Gastroesophageal sphincter (tissue), 3 donors: Measurements from ENCODE around the gene TULP4.

Source experiments
- POLR2A ChIP-seq, 2 donors: fragments of 450-650 bp; IDR thresholded peaks; one replicate each; pipeline ENCODE4 v1.6.1; 2017; ENCODE audit warnings: antibody characterized with exemption in 2 of 2, mild to moderate bottlenecking in 2 of 2, moderate library complexity in 1 of 2
- POLR2AphosphoS5 ChIP-seq: sonication (generic); formaldehyde crosslinking; IDR thresholded peaks from one replicate; pipeline ENCODE4 v1.6.1; 2017; ENCODE audit warnings: antibody characterized with exemption
- TF ChIP-seq, protein P1 (sequence below), 4 experiments: fragments of 200-600 bp in 2 of 4; fragments of 450-650 bp in 2 of 4; sonication (generic) in 1 of 4; IDR thresholded peaks; one replicate each; pipeline ENCODE4 v1.5.1; 2017 to 2019; ENCODE audit warnings: antibody characterized with exemption in 4 of 4, mild to moderate bottlenecking in 2 of 4, moderate library complexity in 2 of 4

DNA sequence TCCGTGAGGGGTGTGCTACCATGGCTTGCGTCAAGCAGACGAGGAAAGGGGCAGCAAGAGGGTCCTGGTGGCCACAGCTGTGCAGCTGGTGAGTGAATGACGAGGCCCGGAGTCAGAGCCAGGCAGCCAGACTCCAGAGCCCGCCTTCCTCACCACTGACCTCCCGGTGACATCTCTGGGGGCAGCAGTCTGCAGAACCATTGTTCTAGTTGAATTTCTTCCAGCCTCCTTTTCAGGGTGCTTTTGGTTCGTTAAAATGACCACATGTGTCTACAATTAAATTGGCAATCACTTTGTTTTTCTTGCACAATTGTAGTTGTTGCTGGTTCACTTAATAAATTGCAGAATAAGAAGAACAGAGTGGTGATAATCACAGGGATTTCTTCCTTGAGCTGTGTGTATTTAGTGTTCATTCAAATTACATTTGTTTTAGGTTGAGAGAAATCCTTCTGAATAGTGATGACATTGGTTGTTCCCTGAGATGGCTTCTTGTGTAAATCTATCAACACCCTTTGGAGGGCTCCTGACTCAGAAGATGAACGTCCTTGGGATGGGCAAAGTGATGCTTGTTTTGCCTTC, 96.4 kb downstream of the TULP4 start:
- TF ChIP-seq POLR2A (IDR thresholded peaks at IDR 0.05) (no peak), POLR2AphosphoS5 (no peak)
- TF ChIP-seq, protein P1, sequence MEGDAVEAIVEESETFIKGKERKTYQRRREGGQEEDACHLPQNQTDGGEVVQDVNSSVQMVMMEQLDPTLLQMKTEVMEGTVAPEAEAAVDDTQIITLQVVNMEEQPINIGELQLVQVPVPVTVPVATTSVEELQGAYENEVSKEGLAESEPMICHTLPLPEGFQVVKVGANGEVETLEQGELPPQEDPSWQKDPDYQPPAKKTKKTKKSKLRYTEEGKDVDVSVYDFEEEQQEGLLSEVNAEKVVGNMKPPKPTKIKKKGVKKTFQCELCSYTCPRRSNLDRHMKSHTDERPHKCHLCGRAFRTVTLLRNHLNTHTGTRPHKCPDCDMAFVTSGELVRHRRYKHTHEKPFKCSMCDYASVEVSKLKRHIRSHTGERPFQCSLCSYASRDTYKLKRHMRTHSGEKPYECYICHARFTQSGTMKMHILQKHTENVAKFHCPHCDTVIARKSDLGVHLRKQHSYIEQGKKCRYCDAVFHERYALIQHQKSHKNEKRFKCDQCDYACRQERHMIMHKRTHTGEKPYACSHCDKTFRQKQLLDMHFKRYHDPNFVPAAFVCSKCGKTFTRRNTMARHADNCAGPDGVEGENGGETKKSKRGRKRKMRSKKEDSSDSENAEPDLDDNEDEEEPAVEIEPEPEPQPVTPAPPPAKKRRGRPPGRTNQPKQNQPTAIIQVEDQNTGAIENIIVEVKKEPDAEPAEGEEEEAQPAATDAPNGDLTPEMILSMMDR (IDR thresholded peaks at IDR 0.05): no peak
